Astrocyte (in vitro differentiated cells and primary cell): Measurements from ENCODE around the gene SETD7. TPM values are rescaled to one million over a fixed set of nuclear protein-coding genes. Genes with fewer than 3 reads are reported as not detected.
A peak's percentile ranks its signal among the peaks of the same experiment; 100 is the strongest.

Experiments used
- DNase-seq: peaks from one replicate; pipeline ENCODE4 v3.0.0-alpha.2; 2010; ENCODE audit warnings: low read depth
- FAIRE-seq: peaks from 2 replicates; lab custom pipeline; 2011; peaks lifted over from hg19 to GRCh38; lab: Jason Lieb, UNC
- H2AFZ ChIP-seq: 2 replicates; pipeline ENCODE4 v1.6.0; 2012; ENCODE audit warnings: low read depth, low read length, inconsistent platforms
- H3K27ac ChIP-seq: 2 replicates; pipeline ENCODE4 v1.5.1; 2011; ENCODE audit warnings: low read depth, low read length, inconsistent platforms
- H3K27me3 ChIP-seq: 2 replicates; pipeline ENCODE4 v1.6.0; 2011; ENCODE audit warnings: low read length, inconsistent platforms; ENCODE audit not compliant: insufficient read depth
- H3K36me3 ChIP-seq: 2 replicates; pipeline ENCODE4 v1.5.1; 2011; ENCODE audit warnings: low read length, inconsistent platforms; ENCODE audit not compliant: insufficient read depth
- H3K4me1 ChIP-seq: 2 replicates; pipeline ENCODE4 v1.5.1; 2011; ENCODE audit warnings: low read length, inconsistent platforms; ENCODE audit not compliant: insufficient read depth
- H3K4me2 ChIP-seq: 2 replicates; pipeline ENCODE4 v1.6.0; 2012; ENCODE audit warnings: low read length, inconsistent platforms
- H3K4me3 ChIP-seq: 2 replicates; pipeline ENCODE4 v1.5.1; 2011; ENCODE audit warnings: low read depth, mild to moderate bottlenecking, low read length, inconsistent platforms; ENCODE audit not compliant: insufficient read depth
- H3K79me2 ChIP-seq: 2 replicates; pipeline ENCODE4 v1.6.0; 2012; ENCODE audit warnings: mild to moderate bottlenecking, low read length, inconsistent platforms; ENCODE audit not compliant: insufficient read depth
- H3K9ac ChIP-seq: 2 replicates; pipeline ENCODE4 v1.6.0; 2012; ENCODE audit warnings: mild to moderate bottlenecking, low read length, inconsistent platforms
- H3K9me3 ChIP-seq: 2 replicates; pipeline ENCODE4 v1.5.1; 2012; ENCODE audit warnings: low read depth, mild to moderate bottlenecking, low read length, inconsistent platforms; ENCODE audit not compliant: insufficient read depth
- H4K20me1 ChIP-seq: 2 replicates; pipeline ENCODE4 v1.6.0; 2012; ENCODE audit warnings: low read length, inconsistent platforms; ENCODE audit not compliant: insufficient read depth
- H3K27ac Mint-ChIP-seq: one replicate; pipeline ENCODE4 v1.8.0; 2021; ENCODE audit warnings: mild to moderate bottlenecking, mixed read lengths; ENCODE audit not compliant: unreplicated experiment
- H3K27me3 Mint-ChIP-seq: one replicate; pipeline ENCODE4 v1.8.0; 2021; ENCODE audit warnings: low read depth, mixed read lengths; ENCODE audit not compliant: unreplicated experiment
- H3K36me3 Mint-ChIP-seq: one replicate; pipeline ENCODE4 v1.8.0; 2021; ENCODE audit warnings: low read depth, mixed read lengths; ENCODE audit not compliant: unreplicated experiment
- H3K4me1 Mint-ChIP-seq: one replicate; pipeline ENCODE4 v1.8.0; 2021; ENCODE audit warnings: low read depth, mixed read lengths; ENCODE audit not compliant: unreplicated experiment
- H3K4me3 Mint-ChIP-seq: one replicate; pipeline ENCODE4 v1.8.0; 2021; ENCODE audit warnings: mild to moderate bottlenecking, moderate library complexity, mixed read lengths; ENCODE audit not compliant: unreplicated experiment
- H3K9me3 Mint-ChIP-seq: one replicate; pipeline ENCODE4 v1.8.0; 2021; ENCODE audit warnings: mild to moderate bottlenecking, mixed read lengths; ENCODE audit not compliant: unreplicated experiment
- CTCF ChIP-seq: IDR thresholded peaks from 2 replicates; pipeline ENCODE4 v1.5.1; 2011; ENCODE audit warnings: low read depth, mild to moderate bottlenecking, inconsistent platforms, low read length, moderate library complexity; ENCODE audit not compliant: insufficient read depth
- EZH2 ChIP-seq: IDR thresholded peaks from 2 replicates; pipeline ENCODE4 v1.6.1; 2012; ENCODE audit warnings: mild to moderate bottlenecking, low read length, inconsistent platforms; ENCODE audit not compliant: insufficient read depth
- total RNA-seq: library from RNA; stranded (reverse); gene quantifications from 2 replicates; pipeline ENCODE4 v1.2.1, GENCODE V29; 2021

SETD7 gene
- total RNA-seq, 1 donor from 2014 or later: 55.0 TPM

- peak overlapping the region; percentile 67 for H3K4me3 Mint-ChIP-seq
- peak; percentile 29 for FAIRE-seq
- TF ChIP-seq CTCF (no peak), EZH2 (no peak)
- peaks cover 37% of the 10 kb centered on the region for H3K4me1 Mint-ChIP-seq
- H3K27ac Mint-ChIP-seq: peak overlapping the region; percentile 84
- H3K9ac ChIP-seq: peak overlapping the region; percentile 22
- no peaks in the 10 kb centered on the region for H3K27me3 Mint-ChIP-seq
- H3K36me3 ChIP-seq: no peaks in the 10 kb centered on the region
- peaks cover 98% of the 10 kb centered on the region for H3K79me2 ChIP-seq
- H3K4me2 ChIP-seq: peak overlapping the region; percentile 23
- no peaks in the 10 kb centered on the region for H3K9me3 Mint-ChIP-seq
- H3K4me1 ChIP-seq: peaks cover 33% of the 10 kb centered on the region
- no peak overlapping the region for H3K4me3 ChIP-seq
- H2AFZ ChIP-seq: no peak overlapping the region
- no peaks in the 10 kb centered on the region for H3K9me3 ChIP-seq
- H4K20me1 ChIP-seq: peaks cover 68% of the 10 kb centered on the region
- H3K36me3 Mint-ChIP-seq: peaks cover 8% of the 10 kb centered on the region
- peak; percentile 55 for DNase-seq
- no peak overlapping the region for H3K27ac ChIP-seq
- no peaks in the 10 kb centered on the region for H3K27me3 ChIP-seq
Measured at GRCh38 chr4:139550724-139551429, 5.1 kb downstream of the SETD7 start.

GRCh38 chr4:139547979-139548378, 8.0 kb downstream of the SETD7 start:
- TF ChIP-seq EZH2 (no peak), CTCF (no peak)
- Histone ChIP-seq H3K4me2 (no peak overlapping the region), H2AFZ (no peak overlapping the region), H3K4me3 (no peak overlapping the region), H3K4me1 (peaks cover 21% of the 10 kb centered on the region), H3K9me3 (no peaks in the 10 kb centered on the region), H3K27ac (no peak overlapping the region), H3K9ac (no peak overlapping the region), H3K27me3 (no peaks in the 10 kb centered on the region), H3K79me2 (peaks cover 81% of the 10 kb centered on the region), H3K36me3 (peaks cover 4% of the 10 kb centered on the region), H4K20me1 (peaks cover 75% of the 10 kb centered on the region)
- Mint-ChIP-seq H3K27ac (no peak overlapping the region), H3K4me3 (no peak overlapping the region), H3K4me1 (peaks cover 28% of the 10 kb centered on the region), H3K27me3 (no peaks in the 10 kb centered on the region), H3K36me3 (peaks cover 8% of the 10 kb centered on the region), H3K9me3 (no peaks in the 10 kb centered on the region)
- no peak for DNase-seq
- no peak for FAIRE-seq

GRCh38 chr4:139540632-139541031, 15.4 kb downstream of the SETD7 start:
- Mint-ChIP-seq H3K4me3 (no peak overlapping the region), H3K36me3 (peaks cover 16% of the 10 kb centered on the region), H3K9me3 (no peaks in the 10 kb centered on the region), H3K4me1 (peaks cover 13% of the 10 kb centered on the region), H3K27ac (no peak overlapping the region), H3K27me3 (no peaks in the 10 kb centered on the region)
- no peak for TF ChIP-seq CTCF
- no peak for TF ChIP-seq EZH2
- peaks cover 7% of the 10 kb centered on the region for H3K4me1 ChIP-seq
- no peak overlapping the region for H2AFZ ChIP-seq
- H3K4me3 ChIP-seq: no peak overlapping the region
- no peaks in the 10 kb centered on the region for H3K27me3 ChIP-seq
- no peak overlapping the region for H3K9ac ChIP-seq
- peak overlapping the region; percentile 27 for H3K4me2 ChIP-seq
- peak overlapping the region; percentile 30 for H3K27ac ChIP-seq
- H3K36me3 ChIP-seq: peaks cover 2% of the 10 kb centered on the region
- DNase-seq (peak; percentile 70), FAIRE-seq (no peak)
- peaks cover 45% of the 10 kb centered on the region for H4K20me1 ChIP-seq
- no peaks in the 10 kb centered on the region for H3K9me3 ChIP-seq
- H3K79me2 ChIP-seq: peaks cover 60% of the 10 kb centered on the region
